ENCODE measurements around the gene PDIA5. TPM values are rescaled to one million over a fixed set of nuclear protein-coding genes. Genes with fewer than 3 reads are reported as not detected.
"Not testable (repeated sequence)": the region's sequence is repeated elsewhere in the genome, so short reads cannot be mapped to it uniquely, and the experiment has no call there.

Gene PDIA5
- polyA plus RNA-seq, 4 donors: 4.6 to 54.0 (median 16.2) TPM

GRCh38 chr3:123102826-123103225 lies 36.0 kb downstream of the PDIA5 start:
- no peaks in the 10 kb centered on the region for H3K9me3 ChIP-seq (ENCODE audit: control insufficient read depth in 2 of 2, insufficient read depth in 1 of 2, low read depth in 1 of 2, low read length in 1 of 2)

GRCh38 chr3:123104550-123104949 lies 37.7 kb downstream of the PDIA5 start:
- FAIRE-seq: no peak
- peak overlapping the region in 1 of 3 donors; percentile 12 for H3K27ac ChIP-seq (ENCODE audit: low read depth in 1 of 3, low read length in 2 of 3)
- H3K36me3 ChIP-seq (ENCODE audit: control insufficient read depth in 3 of 3, insufficient read depth in 2 of 3, low read depth in 1 of 3, low read length in 3 of 3): peaks cover 6 to 57% (median 14%) of the 10 kb centered on the region in 3 donors

More at GRCh38 chr3:123102826-123103225, 36.0 kb downstream of the PDIA5 start:
- DNase-seq (peak in 1 of 2 donors; percentile 11), FAIRE-seq (no peak)
- no peaks in the 10 kb centered on the region for H3K4me1 ChIP-seq (ENCODE audit: control insufficient read depth in 3 of 3, insufficient read depth in 2 of 3, low read depth in 1 of 3, low read length in 2 of 3)
- H3K27me3 ChIP-seq (ENCODE audit: control insufficient read depth in 3 of 3, insufficient read depth in 3 of 3, low read length in 3 of 3): no peaks in the 10 kb centered on the region
- H3K27ac ChIP-seq (ENCODE audit: low read depth in 1 of 3, low read length in 2 of 3): no peak overlapping the region
- peaks cover 6 to 71% (median 13%) of the 10 kb centered on the region in 3 donors for H3K36me3 ChIP-seq (ENCODE audit: control insufficient read depth in 3 of 3, insufficient read depth in 2 of 3, low read depth in 1 of 3, low read length in 3 of 3)
- no peak overlapping the region for H3K4me3 ChIP-seq (ENCODE audit: low read depth in 1 of 3, low read length in 3 of 3)
- WGBS, 3 donors: 74 to 88% (median 85%) methylated on average over 2 of the region's 2 CpGs

GRCh38 chr3:123105201-123106189 lies 38.7 kb downstream of the PDIA5 start:
- H3K27me3 ChIP-seq (ENCODE audit: control insufficient read depth in 3 of 3, insufficient read depth in 3 of 3, low read length in 3 of 3): no peaks in the 10 kb centered on the region
- peaks cover 6 to 52% (median 14%) of the 10 kb centered on the region in 3 donors for H3K36me3 ChIP-seq (ENCODE audit: control insufficient read depth in 3 of 3, insufficient read depth in 2 of 3, low read depth in 1 of 3, low read length in 3 of 3)
- H3K27ac ChIP-seq (ENCODE audit: low read depth in 1 of 3, low read length in 2 of 3): no peak overlapping the region
- no peaks in the 10 kb centered on the region for H3K4me1 ChIP-seq (ENCODE audit: control insufficient read depth in 3 of 3, insufficient read depth in 2 of 3, low read depth in 1 of 3, low read length in 2 of 3)
- no peak for FAIRE-seq
- WGBS, 3 donors: 81 to 86% (median 81%) methylated on average over 12 of the region's 12 CpGs
- DNase-seq: no peak
- H3K4me3 ChIP-seq (ENCODE audit: low read depth in 1 of 3, low read length in 3 of 3): no peak overlapping the region
- no peaks in the 10 kb centered on the region for H3K9me3 ChIP-seq (ENCODE audit: control insufficient read depth in 2 of 2, insufficient read depth in 1 of 2, low read depth in 1 of 2, low read length in 1 of 2)

More at GRCh38 chr3:123104550-123104949, 37.7 kb downstream of the PDIA5 start:
- Histone ChIP-seq H3K4me1 (ENCODE audit: control insufficient read depth in 3 of 3, insufficient read depth in 2 of 3, low read depth in 1 of 3, low read length in 2 of 3) (no peaks in the 10 kb centered on the region), H3K4me3 (ENCODE audit: low read depth in 1 of 3, low read length in 3 of 3) (no peak overlapping the region), H3K9me3 (ENCODE audit: control insufficient read depth in 2 of 2, insufficient read depth in 1 of 2, low read depth in 1 of 2, low read length in 1 of 2) (no peaks in the 10 kb centered on the region), H3K27me3 (ENCODE audit: control insufficient read depth in 3 of 3, insufficient read depth in 3 of 3, low read length in 3 of 3) (no peaks in the 10 kb centered on the region)
- no peak for DNase-seq
- WGBS, 3 donors: 76 to 87% (median 79%) methylated on average over 3 of the region's 3 CpGs

GRCh38 chr3:123110282-123110975 lies 43.6 kb downstream of the PDIA5 start:
- DNase-seq (no peak), FAIRE-seq (no peak)
- Histone ChIP-seq H3K9me3 (ENCODE audit: control insufficient read depth in 2 of 2, insufficient read depth in 1 of 2, low read depth in 1 of 2, low read length in 1 of 2) (no peaks in the 10 kb centered on the region), H3K27ac (ENCODE audit: low read depth in 1 of 3, low read length in 2 of 3) (no peak overlapping the region), H3K36me3 (ENCODE audit: control insufficient read depth in 3 of 3, insufficient read depth in 2 of 3, low read depth in 1 of 3, low read length in 3 of 3) (peaks cover 2 to 65% (median 8%) of the 10 kb centered on the region in 3 donors), H3K4me3 (ENCODE audit: low read depth in 1 of 3, low read length in 3 of 3) (no peak overlapping the region), H3K4me1 (ENCODE audit: control insufficient read depth in 3 of 3, insufficient read depth in 2 of 3, low read depth in 1 of 3, low read length in 2 of 3) (no peaks in the 10 kb centered on the region), H3K27me3 (ENCODE audit: control insufficient read depth in 3 of 3, insufficient read depth in 3 of 3, low read length in 3 of 3) (no peaks in the 10 kb centered on the region)
- 88 to 95% (median 95%) methylated on average over 18 to 19 of the region's 19 CpGs for WGBS, 3 donors

- no peak for FAIRE-seq
- 88 to 96% (median 91%) methylated on average over 11 of the region's 11 CpGs for WGBS, 3 donors
- Histone ChIP-seq H3K4me3 (ENCODE audit: low read depth in 1 of 3, low read length in 3 of 3) (no peak overlapping the region), H3K9me3 (ENCODE audit: control insufficient read depth in 2 of 2, insufficient read depth in 1 of 2, low read depth in 1 of 2, low read length in 1 of 2) (no peaks in the 10 kb centered on the region), H3K27me3 (ENCODE audit: control insufficient read depth in 3 of 3, insufficient read depth in 3 of 3, low read length in 3 of 3) (no peaks in the 10 kb centered on the region), H3K27ac (ENCODE audit: low read depth in 1 of 3, low read length in 2 of 3) (no peak overlapping the region), H3K4me1 (ENCODE audit: control insufficient read depth in 3 of 3, insufficient read depth in 2 of 3, low read depth in 1 of 3, low read length in 2 of 3) (no peaks in the 10 kb centered on the region), H3K36me3 (ENCODE audit: control insufficient read depth in 3 of 3, insufficient read depth in 2 of 3, low read depth in 1 of 3, low read length in 3 of 3) (peaks cover 2 to 66% (median 8%) of the 10 kb centered on the region in 3 donors)
- DNase-seq: no peak
These were observed 44.3 kb downstream of the PDIA5 start for GRCh38 chr3:123110976-123111615.

- no peak overlapping the region for H3K4me3 ChIP-seq (ENCODE audit: low read depth in 1 of 3, low read length in 3 of 3)
- no peak overlapping the region for H3K27ac ChIP-seq (ENCODE audit: low read depth in 1 of 3, low read length in 2 of 3)
- no peaks in the 10 kb centered on the region for H3K27me3 ChIP-seq (ENCODE audit: control insufficient read depth in 3 of 3, insufficient read depth in 3 of 3, low read length in 3 of 3)
- WGBS, 3 donors: 94 to 97% (median 95%) methylated on average over 6 of the region's 6 CpGs
- no peaks in the 10 kb centered on the region for H3K4me1 ChIP-seq (ENCODE audit: control insufficient read depth in 3 of 3, insufficient read depth in 2 of 3, low read depth in 1 of 3, low read length in 2 of 3)
- H3K9me3 ChIP-seq (ENCODE audit: control insufficient read depth in 2 of 2, insufficient read depth in 1 of 2, low read depth in 1 of 2, low read length in 1 of 2): no peaks in the 10 kb centered on the region
- H3K36me3 ChIP-seq (ENCODE audit: control insufficient read depth in 3 of 3, insufficient read depth in 2 of 3, low read depth in 1 of 3, low read length in 3 of 3): peaks cover 0 to 68% (median 10%) of the 10 kb centered on the region in 3 donors
- FAIRE-seq: no peak
- DNase-seq: no peak
These were observed 44.8 kb downstream of the PDIA5 start for GRCh38 chr3:123111640-123112039.

- DNase-seq (no peak), FAIRE-seq (no peak)
- Histone ChIP-seq H3K4me3 (ENCODE audit: low read depth in 1 of 3, low read length in 3 of 3) (no peak overlapping the region), H3K9me3 (ENCODE audit: control insufficient read depth in 2 of 2, insufficient read depth in 1 of 2, low read depth in 1 of 2, low read length in 1 of 2) (no peaks in the 10 kb centered on the region), H3K4me1 (ENCODE audit: control insufficient read depth in 3 of 3, insufficient read depth in 2 of 3, low read depth in 1 of 3, low read length in 2 of 3) (no peaks in the 10 kb centered on the region), H3K27me3 (ENCODE audit: control insufficient read depth in 3 of 3, insufficient read depth in 3 of 3, low read length in 3 of 3) (no peaks in the 10 kb centered on the region), H3K36me3 (ENCODE audit: control insufficient read depth in 3 of 3, insufficient read depth in 2 of 3, low read depth in 1 of 3, low read length in 3 of 3) (peaks cover 0 to 69% (median 12%) of the 10 kb centered on the region in 3 donors), H3K27ac (ENCODE audit: low read depth in 1 of 3, low read length in 2 of 3) (no peak overlapping the region)
- WGBS, 3 donors: 83 to 96% (median 84%) methylated on average over 5 of the region's 5 CpGs
These were observed 45.4 kb downstream of the PDIA5 start for GRCh38 chr3:123112232-123112631.

- not testable (repeated sequence) for H3K27me3 ChIP-seq (ENCODE audit: control insufficient read depth in 3 of 3, insufficient read depth in 3 of 3, low read length in 3 of 3); H3K9me3 ChIP-seq (ENCODE audit: control insufficient read depth in 2 of 2, insufficient read depth in 1 of 2, low read depth in 1 of 2, low read length in 1 of 2); DNase-seq; H3K4me1 ChIP-seq (ENCODE audit: control insufficient read depth in 3 of 3, insufficient read depth in 2 of 3, low read depth in 1 of 3, low read length in 2 of 3); H3K4me3 ChIP-seq (ENCODE audit: low read depth in 1 of 3, low read length in 3 of 3); FAIRE-seq; H3K27ac ChIP-seq (ENCODE audit: low read depth in 1 of 3, low read length in 2 of 3)
- H3K36me3 ChIP-seq (ENCODE audit: control insufficient read depth in 3 of 3, insufficient read depth in 2 of 3, low read depth in 1 of 3, low read length in 3 of 3): peaks cover 0 to 65% (median 9%) of the 10 kb centered on the region in 3 donors
- 95 to 99% (median 97%) methylated on average over 7 of the region's 7 CpGs for WGBS, 3 donors
These were observed 45.8 kb downstream of the PDIA5 start for GRCh38 chr3:123112656-123113055.

All from small intestine (tissue), 7 donors.